ENCODE data around the gene NSF.
A peak's percentile ranks its signal among the peaks of the same experiment; 100 is the strongest.
"Not testable (repeated sequence)": the region's sequence is repeated elsewhere in the genome, so short reads cannot be mapped to it uniquely, and the experiment has no call there.

NSF gene

GRCh38 chr17:46780003-46780373 is 189.5 kb downstream of the NSF start:
- DNase-seq, result no peak

GRCh38 chr17:46782250-46782953 is 191.9 kb downstream of the NSF start:
- DNase-seq, result peak; percentile 19

- DNase-seq, result no peak
Measured at GRCh38 chr17:46783031-46783593, 192.6 kb downstream of the NSF start.

GRCh38 chr17:46785696-46786095 is 195.2 kb downstream of the NSF start:
- no peak for DNase-seq

- DNase-seq, result no peak
Measured at GRCh38 chr17:46787478-46787877, 197.0 kb downstream of the NSF start.

GRCh38 chr17:46788300-46788699 is 197.8 kb downstream of the NSF start:
- no peak for DNase-seq

GRCh38 chr17:46788796-46789195 is 198.3 kb downstream of the NSF start:
- DNase-seq, result no peak

- DNase-seq, result no peak
Measured at GRCh38 chr17:46789610-46790009, 199.1 kb downstream of the NSF start.

- DNase-seq, result no peak
Measured at GRCh38 chr17:46790216-46790615, 199.7 kb downstream of the NSF start.

- no peak for DNase-seq
Measured at GRCh38 chr17:46791531-46791930, 201.1 kb downstream of the NSF start.

- no peak for DNase-seq
Measured at GRCh38 chr17:46792071-46792470, 201.6 kb downstream of the NSF start.

- not testable (repeated sequence) for DNase-seq
Measured at GRCh38 chr17:46793023-46793422, 202.6 kb downstream of the NSF start.

GRCh38 chr17:46793541-46793940 is 203.1 kb downstream of the NSF start:
- DNase-seq, result no peak

GRCh38 chr17:46794318-46794717 is 203.8 kb downstream of the NSF start:
- DNase-seq, result no peak

GRCh38 chr17:46795379-46795952 is 205.0 kb downstream of the NSF start:
- DNase-seq, result no peak

- no peak for DNase-seq
Measured at GRCh38 chr17:46796084-46796483, 205.6 kb downstream of the NSF start.

GRCh38 chr17:46796524-46796923 is 206.1 kb downstream of the NSF start:
- no peak for DNase-seq

GRCh38 chr17:46796956-46797530 is 206.6 kb downstream of the NSF start:
- DNase-seq, result no peak

GRCh38 chr17:46800573-46800972 is 210.1 kb downstream of the NSF start:
- DNase-seq, result no peak

- no peak for DNase-seq
Measured at GRCh38 chr17:46802800-46803199, 212.3 kb downstream of the NSF start.

GRCh38 chr17:46803544-46803943 is 213.1 kb downstream of the NSF start:
- DNase-seq, result no peak

GRCh38 chr17:46805771-46806170 is 215.3 kb downstream of the NSF start:
- DNase-seq, result no peak
